GM18907 (cell line): Measurements from ENCODE around the gene KRTAP19-5.
"Not testable (repeated sequence)": the region's sequence is repeated elsewhere in the genome, so short reads cannot be mapped to it uniquely, and the experiment has no call there.

Source experiments
- ATAC-seq: cut with Tn5 transposase; IDR thresholded peaks from one replicate; pipeline ENCODE4 v1.9.1; 2021; ENCODE audit warnings: mild to moderate bottlenecking, moderate library complexity; ENCODE audit not compliant: unreplicated experiment

The KRTAP19-5 gene

DNA sequence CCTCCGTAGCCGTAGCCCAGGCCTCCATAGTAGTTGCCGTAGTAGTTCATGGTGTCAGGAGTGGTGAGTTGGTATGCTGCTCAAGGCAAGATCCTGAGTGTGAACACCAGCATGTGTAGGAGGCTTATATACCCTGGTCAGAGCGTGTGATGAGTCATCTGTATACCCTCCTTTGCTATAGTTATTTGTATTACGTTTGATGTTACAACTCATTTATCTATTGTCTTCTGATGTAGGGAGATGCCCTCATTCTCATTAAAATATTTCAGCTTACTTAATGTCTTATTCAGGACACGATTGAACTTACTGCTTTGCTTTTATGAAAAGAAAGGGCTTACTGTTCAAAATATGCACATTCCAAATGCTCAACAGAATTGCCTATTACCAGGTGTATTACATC is at the start of gene KRTAP19-5:
Gene KRTAP19-5 (minus strand): TSS at position 101 of the 400 bp plus-strand sequence. CDS start 51 bp downstream, at position 50.
- ATAC-seq = no peak

DNA sequence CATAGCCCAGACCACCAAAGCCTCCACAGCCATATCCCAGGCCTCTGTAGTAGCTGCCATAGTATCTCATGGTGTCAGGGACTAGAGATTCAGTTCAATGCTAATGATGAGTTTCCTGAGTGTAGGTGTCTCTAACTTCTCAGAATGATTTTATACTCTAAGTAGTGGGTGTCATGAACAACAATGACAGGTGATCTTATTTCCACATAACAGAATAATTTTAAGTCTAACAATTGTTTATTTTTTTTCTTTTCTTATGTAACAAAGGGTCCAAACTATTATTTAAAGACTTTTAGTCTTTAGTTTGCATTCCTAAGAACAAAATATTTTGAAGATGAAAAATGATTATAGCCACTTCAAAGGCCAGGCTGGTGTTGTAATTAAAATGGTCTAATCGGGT is 39.8 kb upstream of the KRTAP19-5 start, which contains the start of gene KRTAP19-6:
Gene KRTAP19-6 (minus strand): TSS at position 101 of the 400 bp plus-strand sequence. CDS start 31 bp downstream, at position 70.
- no peak for ATAC-seq

DNA sequence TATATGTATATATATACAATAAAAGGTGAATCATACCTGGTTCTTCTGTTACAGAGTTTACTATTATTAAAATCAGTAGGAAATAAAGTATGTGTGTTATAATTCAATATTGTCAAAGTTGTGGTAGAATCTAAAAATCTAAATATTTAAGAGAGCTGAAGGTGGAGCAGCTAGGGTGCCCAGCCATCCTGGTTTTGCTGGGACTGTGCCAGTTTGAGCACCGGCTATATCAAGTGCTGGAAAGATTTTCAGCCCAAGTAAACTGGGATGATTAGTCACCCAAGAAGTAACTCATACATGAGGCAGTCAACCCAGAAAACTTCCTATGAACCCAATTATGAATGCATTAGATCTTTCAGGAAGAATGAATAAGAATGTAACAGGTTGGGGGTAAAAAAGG is 16.9 kb upstream of the KRTAP19-5 start:
- no peak for ATAC-seq

- ATAC-seq = no peak
Observed at GRCh38 chr21:30515681-30516080, 13.7 kb upstream of the KRTAP19-5 start.

DNA sequence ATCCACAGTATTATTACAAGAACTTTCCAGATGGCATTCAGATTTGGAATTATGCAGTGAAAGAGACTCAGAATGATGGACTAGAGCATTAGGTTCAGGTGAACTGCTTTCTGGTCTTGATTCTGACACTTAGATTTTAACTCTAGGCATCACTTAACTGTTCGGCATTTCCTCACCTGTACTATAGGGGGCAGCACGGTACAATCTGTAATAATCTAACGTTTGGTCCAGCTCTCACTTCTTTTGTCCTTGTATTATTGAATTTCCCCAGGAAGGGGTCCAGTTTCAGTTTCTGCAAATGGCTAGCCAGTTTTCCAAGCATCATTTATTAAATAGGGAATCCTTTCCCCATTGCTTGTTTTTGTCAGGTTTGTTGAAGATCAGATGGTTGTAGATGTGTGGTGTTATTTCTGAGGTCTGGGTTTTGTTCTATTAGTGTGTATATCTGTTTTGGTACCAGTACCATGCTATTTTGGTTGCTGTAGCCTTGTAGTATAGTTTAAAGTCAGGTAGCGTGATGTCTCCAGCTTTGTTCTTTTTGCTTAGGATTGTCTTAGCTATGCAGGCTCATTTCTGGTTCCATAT is 3.8 kb upstream of the KRTAP19-5 start:
- not testable (repeated sequence) for ATAC-seq

GRCh38 chr21:30497065-30497464 is 4.9 kb downstream of the KRTAP19-5 start, which contains the start of gene KRTAP19-4:
KRTAP19-4 (minus strand) TSS chr21:30497165; CDS start chr21:30497110, 55 bp downstream.
- ATAC-seq = no peak

- no peak for ATAC-seq
Observed at GRCh38 chr21:30491963-30492428, 9.9 kb downstream of the KRTAP19-5 start, which contains the start of gene KRTAP19-3. KRTAP19-3 (minus strand) TSS chr21:30492013; CDS start chr21:30491957, 56 bp downstream.

DNA sequence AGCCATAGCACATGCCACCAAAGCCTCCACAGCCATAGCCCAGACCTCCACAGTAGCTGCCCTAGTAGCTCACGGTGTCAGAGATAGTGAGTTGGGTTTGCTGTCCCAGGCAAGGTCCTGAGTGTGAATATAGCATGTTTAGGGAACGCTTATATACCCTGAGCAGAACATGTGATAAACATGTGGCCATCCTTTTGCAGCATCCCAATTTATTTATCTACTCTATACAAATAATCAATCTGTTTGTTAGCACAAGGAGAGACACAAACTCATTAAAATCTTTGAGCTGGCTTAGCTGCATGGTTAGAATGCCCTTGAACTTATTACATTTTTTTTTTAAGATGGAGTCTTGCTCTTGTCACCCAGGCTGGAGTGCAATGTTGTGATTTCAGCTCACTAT is 14.6 kb downstream of the KRTAP19-5 start, which contains the start of gene KRTAP19-2:
Gene KRTAP19-2 (minus strand): TSS at position 101 of the 400 bp plus-strand sequence. CDS start 88 bp downstream, at position 13.
- no peak for ATAC-seq

GRCh38 chr21:30486180-30486579 is 15.8 kb downstream of the KRTAP19-5 start:
- ATAC-seq = no peak

DNA sequence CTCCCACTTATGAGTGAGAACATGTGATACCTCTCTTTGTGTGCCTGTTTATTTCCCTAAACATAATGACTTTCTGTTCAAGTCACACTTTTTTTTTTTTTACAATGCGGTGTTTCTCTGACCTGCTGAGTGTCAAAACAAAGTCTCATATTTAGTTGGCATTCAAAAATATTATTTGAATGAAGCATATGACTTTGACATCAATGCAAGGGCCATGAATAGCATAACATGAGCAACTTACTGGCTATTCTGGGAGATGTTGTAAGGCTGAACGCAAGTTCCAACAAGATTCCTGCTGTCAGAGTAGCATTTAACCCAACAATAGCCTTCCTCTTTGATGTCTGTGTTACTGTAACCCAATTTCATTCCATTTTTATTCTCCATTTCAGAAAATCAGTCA is 19.8 kb downstream of the KRTAP19-5 start:
- no peak for ATAC-seq

DNA sequence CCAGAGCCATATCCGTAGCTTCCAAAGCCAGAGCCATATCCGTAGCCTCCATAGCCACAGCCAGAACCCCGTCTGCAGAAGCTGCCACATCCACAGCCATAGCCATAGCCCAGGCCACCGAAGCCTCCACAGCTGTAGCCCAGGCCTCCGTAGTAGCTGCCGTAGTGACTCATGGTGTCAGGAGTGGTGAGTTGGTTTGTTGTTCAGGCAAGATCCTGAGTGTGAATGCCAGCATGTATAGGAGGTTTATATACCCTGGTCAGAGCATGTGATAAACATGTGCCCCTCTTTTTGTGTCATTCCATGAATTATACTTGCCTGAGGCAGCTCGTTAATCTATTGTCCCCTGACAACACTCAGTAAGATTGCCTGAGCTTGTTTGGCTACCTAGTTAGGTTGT is 21.8 kb downstream of the KRTAP19-5 start, which contains the start of gene KRTAP19-1:
Gene KRTAP19-1 (minus strand): TSS at position 223 of the 400 bp plus-strand sequence. CDS start 50 bp downstream, at position 173.
- no peak for ATAC-seq

DNA sequence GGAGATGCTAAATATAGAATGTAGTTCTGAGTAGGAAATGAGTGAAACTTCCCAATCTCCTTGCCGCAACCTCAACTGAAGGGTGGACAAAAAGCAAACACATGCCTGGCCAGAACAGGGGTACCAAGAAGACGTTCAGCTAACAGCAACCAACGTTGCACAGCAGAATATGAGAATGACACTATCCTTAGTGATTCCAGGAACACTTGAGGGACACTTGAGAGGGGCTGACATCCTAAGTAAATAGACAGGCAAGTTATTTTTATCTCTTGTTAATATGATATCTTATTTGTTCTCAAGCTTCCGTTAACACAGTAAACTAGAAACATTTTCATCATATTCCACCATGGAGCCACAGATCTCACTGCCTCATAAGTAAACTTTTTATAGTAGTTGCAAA is 22.7 kb downstream of the KRTAP19-5 start:
- ATAC-seq = no peak

- no peak for ATAC-seq
Observed at GRCh38 chr21:30478004-30478403, 23.9 kb downstream of the KRTAP19-5 start.

GRCh38 chr21:30468900-30469714 is 32.8 kb downstream of the KRTAP19-5 start:
- no peak for ATAC-seq

- no peak for ATAC-seq
Observed at GRCh38 chr21:30463713-30464112, 38.2 kb downstream of the KRTAP19-5 start.
